DMS153 treated with DMSO at 0.1 percent for 48 hours (cell line): ENCODE results near the gene COX15.
"Not testable (repeated sequence)": the region's sequence is repeated elsewhere in the genome, so short reads cannot be mapped to it uniquely, and the experiment has no call there.

Source experiments
- DNase-seq: peaks from one replicate; lab custom pipeline; 2025; ENCODE audit not compliant: unreplicated experiment; lab: John Stamatoyannopoulos, UW

Gene COX15

GRCh38 chr10:99742254-99742653, 10.3 kb upstream of the COX15 start:
- no peak for DNase-seq

GRCh38 chr10:99740933-99741559, 9.1 kb upstream of the COX15 start:
- DNase-seq: no peak

GRCh38 chr10:99740260-99740659, 8.3 kb upstream of the COX15 start:
- DNase-seq: no peak

GRCh38 chr10:99734111-99734510, 2.2 kb upstream of the COX15 start:
- not testable (repeated sequence) for DNase-seq

- DNase-seq: no peak
Observed at GRCh38 chr10:99733366-99733765, 1.4 kb upstream of the COX15 start.

GRCh38 chr10:99731306-99732032, 458 bp downstream of the COX15 start:
- no peak for DNase-seq

- DNase-seq: no peak
Observed at GRCh38 chr10:99730026-99730425, 1.9 kb downstream of the COX15 start.

- no peak for DNase-seq
Observed at GRCh38 chr10:99720387-99720786, 11.5 kb downstream of the COX15 start.

- no peak for DNase-seq
Observed at GRCh38 chr10:99714446-99714845, 17.5 kb downstream of the COX15 start.

GRCh38 chr10:99711129-99711719, 20.7 kb downstream of the COX15 start:
- DNase-seq: peak; percentile 34

GRCh38 chr10:99709480-99710229, 22.3 kb downstream of the COX15 start:
- no peak for DNase-seq

GRCh38 chr10:99708428-99709012, 23.4 kb downstream of the COX15 start:
- no peak for DNase-seq

GRCh38 chr10:99700649-99701048, 31.3 kb downstream of the COX15 start:
- DNase-seq: no peak

GRCh38 chr10:99698504-99699080, 33.3 kb downstream of the COX15 start:
- no peak for DNase-seq

GRCh38 chr10:99695761-99696160, 36.2 kb downstream of the COX15 start:
- no peak for DNase-seq

GRCh38 chr10:99693933-99694583, 37.9 kb downstream of the COX15 start:
- no peak for DNase-seq

GRCh38 chr10:99689461-99689860, 42.5 kb downstream of the COX15 start:
- DNase-seq: no peak

- no peak for DNase-seq
Observed at GRCh38 chr10:99685597-99685967, 46.3 kb downstream of the COX15 start.

GRCh38 chr10:99682752-99683151, 49.2 kb downstream of the COX15 start:
- DNase-seq: no peak
